D341Med (cell line): ENCODE results near the gene MBNL2.

Experiments used
- DNase-seq: peaks from one replicate; pipeline ENCODE4 v3.0.0; 2012; ENCODE audit warnings: low spot score

MBNL2 gene

DNA sequence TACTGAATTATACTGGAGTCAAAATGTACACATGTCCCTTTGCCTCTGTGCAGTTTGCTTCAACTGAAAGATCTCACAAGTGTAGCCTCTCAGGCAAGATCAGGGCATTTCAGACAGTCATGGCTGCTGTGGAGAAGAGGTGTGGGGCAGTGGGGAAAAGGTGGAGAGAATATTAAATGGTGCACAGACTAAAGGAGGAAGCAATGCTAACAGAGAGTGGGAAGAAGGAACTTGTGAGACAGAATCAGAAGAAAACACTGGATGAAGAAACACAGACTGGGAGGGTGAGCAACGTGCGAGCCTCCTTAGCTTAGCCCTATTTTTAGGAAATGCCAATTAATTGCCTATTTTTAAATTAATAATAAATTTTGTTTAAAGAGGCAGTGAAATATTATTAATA is 162.2 kb downstream of the MBNL2 start:
- no peak for DNase-seq

DNA sequence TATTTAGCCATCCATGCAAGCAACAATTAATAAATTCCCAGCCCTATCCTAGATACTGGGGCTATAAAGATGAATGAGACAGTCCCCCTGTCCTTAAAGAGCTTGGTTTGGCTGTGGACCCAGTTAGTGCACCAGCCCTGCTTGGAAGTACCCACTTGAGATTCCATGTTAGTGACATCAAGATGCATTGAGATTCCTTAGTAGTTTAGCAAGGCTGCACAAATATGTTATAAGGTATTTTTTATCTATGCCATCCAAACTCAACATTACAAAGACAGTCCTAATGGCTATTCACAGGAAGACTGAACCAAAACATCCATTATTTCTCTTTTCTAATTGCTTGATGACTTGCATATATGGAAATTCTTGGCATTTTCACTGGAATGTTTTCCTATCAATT is 163.0 kb downstream of the MBNL2 start:
- DNase-seq, result no peak

DNA sequence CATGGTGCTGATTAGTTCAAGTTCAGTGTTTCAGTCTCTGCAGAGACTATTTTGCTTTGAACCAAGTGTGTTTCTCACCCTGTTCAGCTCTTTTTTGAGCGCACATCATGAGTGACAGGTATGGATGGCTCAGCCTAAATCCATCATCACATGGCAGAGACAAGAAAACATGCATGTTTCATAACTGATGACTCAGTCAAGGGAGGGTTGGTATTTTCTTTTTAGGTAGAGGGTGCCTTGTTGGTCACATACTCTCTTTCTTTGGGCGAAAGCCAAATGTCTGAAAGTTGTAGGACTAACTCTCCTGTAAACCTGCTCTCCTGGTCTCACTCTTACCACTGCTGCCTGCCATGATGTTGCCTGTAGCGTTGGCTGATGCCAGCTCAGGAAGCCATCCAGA is 163.7 kb downstream of the MBNL2 start:
- no peak for DNase-seq

DNA sequence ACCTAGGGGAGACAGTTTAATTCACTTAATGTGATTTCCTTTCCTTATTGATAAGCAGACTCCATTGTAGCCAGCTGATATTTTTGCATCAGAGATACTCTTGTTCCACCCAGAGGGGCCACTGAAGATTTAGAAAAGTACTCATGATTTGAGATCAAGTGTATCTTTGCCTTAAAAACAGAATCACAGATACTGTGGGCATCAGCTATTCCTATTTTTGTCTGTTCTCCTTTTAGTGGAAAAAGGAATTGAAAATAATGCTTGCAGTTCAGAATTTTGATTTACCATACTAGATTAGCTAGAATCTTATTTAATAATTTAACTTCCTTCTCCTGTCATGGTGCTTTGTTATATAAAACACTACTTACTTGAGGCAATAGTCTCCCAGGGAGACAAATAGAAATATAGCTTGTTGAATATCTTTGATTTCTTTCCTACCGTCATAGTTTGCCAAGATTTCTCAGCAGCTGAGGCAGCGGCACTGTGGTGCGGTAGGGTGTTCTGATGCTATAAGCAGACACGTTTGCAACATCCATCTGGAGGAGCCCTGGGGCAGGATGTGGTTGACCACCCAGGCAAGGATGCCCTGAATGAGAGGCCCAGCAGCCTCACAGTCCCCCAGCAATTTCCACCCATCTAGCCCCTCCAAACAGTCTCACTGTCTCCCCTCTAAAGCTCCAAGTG is 164.8 kb downstream of the MBNL2 start:
- no peak for DNase-seq

DNA sequence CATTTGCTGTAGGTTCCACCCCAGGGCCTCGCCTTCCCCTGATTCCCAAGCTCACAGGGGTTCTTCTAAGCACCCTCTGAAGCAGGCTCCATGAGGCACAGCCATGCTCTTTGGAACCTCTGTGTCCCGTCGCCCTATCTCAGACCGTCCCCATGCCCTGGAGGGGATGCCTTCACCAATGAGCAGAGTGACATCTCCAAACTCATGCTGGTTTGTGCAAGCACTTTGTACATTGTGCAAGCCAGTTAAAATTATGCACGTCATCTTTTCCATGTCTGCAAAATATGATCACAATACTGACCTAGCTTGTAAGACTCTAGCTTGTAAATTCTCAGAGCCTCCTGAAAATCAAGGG is 165.3 kb downstream of the MBNL2 start:
- no peak for DNase-seq

DNA sequence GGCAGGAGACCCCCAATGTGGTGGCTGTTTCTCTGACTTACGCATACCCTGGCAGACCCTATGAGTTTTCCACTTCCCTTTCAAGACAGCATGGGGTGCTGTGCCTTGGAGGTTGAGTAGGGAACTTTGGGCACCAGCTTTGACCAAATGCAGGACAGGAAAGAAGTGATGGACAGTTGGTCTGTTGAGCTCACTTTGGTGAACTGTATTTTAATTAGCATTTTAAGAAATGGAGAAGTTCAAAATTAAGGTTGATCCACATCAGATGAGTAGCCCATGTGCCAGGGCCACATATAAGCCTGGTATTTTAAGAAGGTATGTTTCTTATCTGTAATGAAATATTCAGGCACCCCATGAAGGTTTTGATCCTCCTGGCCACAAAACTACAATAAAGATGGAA is 165.8 kb downstream of the MBNL2 start:
- DNase-seq, result no peak

DNA sequence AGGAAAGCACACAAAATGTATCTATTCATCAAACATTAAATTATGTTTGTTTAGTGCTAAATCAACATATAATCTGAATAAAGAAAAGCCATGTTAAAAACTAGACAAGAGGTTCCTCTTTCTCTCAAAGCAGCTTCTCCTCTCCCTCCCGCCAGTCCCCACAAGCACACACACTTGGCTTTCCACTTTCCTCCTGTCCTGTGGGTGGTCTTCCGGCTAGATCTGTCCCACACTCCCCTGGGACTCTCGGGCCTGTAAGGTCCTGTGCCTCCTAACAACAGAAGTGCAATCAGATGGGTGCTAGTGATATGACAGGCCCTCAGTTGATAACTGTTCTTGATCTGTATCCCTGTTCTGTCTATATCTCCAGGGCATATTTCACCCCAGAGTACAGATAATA is 166.2 kb downstream of the MBNL2 start:
- DNase-seq, result no peak

DNA sequence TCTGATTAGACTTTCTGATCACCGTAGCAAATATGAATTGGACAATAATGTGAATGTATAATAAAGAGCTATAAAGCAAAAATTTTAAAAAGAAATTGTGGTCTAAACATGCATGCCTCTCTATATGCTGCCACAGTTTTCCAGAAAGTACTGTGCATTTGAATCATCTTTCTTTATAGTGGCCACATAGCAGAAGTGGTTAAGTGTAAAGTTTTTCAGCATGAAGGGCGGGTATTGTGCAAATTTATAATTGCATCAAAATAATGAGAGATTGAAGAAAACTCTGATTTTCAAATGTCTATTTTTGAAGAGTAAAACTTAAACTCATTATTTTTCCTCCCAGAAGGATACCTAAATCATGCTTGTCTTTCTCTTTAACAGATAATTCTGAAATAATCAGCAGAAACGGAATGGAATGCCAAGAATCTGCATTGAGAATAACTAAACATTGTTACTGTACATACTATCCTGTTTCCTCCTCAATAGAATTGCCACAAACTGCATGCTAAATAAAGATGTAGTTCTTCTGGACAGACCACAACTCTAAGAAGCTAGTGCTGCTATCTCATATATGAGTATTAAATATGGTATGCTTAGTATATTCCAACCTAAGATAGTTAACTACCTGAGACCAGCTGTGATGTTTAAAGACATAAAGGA is 168.9 kb downstream of the MBNL2 start:
- no peak for DNase-seq

DNA sequence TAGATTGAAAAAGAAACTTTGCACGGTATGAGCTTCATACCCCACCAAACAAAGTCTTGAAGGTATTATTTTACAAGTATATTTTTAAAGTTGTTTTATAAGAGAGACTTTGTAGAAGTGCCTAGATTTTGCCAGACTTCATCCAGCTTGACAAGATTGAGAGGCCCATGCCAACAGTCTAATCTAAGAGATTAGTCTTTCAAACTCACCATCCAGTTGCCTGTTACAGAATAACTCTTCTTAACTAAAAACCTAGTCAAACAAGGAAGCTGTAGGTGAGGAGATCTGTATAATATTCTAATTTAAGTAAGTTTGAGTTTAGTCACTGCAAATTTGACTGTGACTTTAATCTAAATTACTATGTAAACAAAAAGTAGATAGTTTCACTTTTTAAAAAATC is 169.9 kb downstream of the MBNL2 start:
- no peak for DNase-seq

DNA sequence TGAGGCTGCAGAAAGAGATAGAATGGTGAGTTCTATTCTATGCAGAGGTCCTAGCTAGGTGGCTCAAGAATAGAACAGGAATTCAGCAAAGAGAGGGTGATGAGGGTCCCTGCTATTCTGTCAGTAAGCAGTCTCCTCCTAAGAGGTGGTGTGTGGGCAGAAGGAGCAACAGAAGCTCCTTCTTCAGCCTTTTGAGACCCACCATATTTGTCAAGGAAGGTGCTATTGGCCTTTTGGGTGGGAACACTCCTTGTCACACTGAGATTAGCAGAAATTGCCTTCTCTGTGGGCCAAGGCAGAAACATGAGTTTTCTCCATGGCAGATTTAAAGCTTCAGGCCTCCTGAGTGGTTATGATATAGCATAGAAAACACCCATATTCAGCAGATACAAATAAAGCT is 172.4 kb downstream of the MBNL2 start:
- no peak for DNase-seq

DNA sequence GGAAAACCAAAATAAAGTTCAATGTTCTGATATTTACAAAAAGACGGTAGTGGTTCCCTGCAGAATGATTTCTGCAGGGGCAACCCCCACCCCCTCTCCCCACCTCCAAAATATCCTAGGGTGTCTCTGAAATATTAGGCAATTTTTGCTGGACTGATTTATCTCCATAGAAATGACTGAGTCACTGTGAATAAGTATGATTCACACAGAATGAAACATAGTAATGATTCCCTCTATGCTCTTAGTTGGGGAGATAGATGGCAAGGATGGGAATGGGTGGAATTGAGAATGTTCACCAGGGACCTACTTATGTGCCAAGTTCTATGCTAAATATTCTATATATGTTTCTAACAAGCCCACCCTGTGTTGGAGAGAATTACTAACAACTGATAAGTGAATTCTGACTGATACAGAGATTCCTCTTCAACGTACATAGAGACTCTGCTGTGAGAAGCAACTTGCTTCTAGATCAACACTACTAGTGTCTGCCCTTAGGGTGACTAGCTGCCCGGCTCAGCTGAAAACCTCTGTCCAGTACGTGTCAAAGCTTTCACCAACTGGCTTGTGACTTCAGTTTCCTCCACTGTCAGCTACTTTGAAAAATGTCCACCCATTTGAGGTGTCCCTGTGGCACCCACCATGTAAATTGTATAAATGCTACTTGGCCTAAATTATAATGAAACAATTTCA is 173.5 kb downstream of the MBNL2 start:
- DNase-seq, result no peak

DNA sequence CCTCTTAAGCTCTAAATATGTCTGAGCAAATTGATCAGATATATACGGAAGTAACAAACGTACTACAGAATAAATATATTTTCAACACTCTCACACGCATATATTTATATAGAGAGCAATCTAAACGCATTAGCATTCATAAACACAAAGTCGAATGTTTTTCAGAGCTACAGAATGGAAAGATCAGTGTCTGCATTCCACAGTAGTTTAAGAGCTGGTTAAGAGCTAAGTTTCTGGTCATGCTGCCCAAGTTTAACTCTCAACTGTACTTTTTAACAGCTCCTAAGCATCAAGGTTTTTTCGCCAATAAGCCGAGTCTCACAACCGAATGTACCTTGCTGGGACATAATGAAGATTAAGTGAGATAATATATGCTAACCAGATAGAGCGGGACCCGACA is 175.1 kb downstream of the MBNL2 start:
- no peak for DNase-seq

DNA sequence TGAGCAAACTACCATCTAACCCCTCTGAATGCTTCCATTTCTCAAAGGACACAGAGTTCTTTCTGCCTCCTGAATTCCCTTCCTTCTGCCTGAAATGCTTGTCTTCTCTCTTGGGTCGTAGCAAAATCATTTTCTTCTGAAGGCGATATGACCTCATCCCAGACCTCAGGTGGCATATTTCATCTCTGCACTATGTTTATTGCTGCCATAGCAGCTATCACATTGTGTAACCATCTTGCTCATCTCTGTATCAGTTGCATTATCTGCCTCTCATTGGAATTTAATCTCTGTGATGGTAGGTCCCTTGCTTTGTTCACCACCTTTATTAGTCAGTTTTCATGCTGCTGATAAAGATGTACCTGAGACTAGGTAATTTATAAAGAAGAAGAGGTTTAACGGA is 179.3 kb downstream of the MBNL2 start:
- DNase-seq, result no peak

DNA sequence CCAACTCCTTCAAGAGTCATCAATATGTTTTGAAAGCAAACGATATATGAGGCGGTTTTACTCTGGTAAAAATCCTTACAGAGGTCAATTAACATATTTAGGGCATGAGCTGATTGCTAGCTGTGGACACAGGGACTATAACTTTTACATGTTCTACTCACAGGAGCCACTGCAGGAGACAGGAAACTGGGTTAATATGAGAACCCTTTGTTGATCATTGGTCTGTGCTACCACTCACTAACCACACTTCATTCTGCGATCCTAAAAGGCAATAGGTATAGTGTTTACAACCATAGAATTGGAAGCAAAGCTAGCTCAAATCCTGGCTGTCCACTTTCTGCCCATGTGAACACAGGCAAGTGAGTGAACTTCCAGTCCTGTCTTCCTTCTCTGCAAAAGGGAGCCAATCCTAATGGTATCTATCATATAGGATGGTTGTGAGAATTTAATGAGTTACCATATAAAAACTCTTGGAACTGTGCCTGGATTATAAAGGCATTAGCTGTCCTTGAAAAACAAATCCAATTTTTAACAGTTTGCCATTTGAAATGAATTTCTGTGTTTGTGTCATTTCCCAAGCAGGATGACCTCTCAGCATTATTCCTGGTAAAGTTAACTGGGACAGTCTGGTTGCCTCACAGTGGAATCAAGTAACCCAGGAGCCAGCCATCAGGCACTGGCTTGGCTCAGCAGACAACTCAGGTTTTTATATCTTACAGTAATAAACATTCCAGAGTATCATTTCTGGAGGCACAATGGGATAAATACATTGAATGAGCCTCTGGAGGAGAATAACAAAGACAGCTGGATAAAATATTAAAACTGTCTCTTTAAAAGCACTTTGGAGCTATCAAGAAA is 182.0 kb downstream of the MBNL2 start:
- DNase-seq, result no peak

DNA sequence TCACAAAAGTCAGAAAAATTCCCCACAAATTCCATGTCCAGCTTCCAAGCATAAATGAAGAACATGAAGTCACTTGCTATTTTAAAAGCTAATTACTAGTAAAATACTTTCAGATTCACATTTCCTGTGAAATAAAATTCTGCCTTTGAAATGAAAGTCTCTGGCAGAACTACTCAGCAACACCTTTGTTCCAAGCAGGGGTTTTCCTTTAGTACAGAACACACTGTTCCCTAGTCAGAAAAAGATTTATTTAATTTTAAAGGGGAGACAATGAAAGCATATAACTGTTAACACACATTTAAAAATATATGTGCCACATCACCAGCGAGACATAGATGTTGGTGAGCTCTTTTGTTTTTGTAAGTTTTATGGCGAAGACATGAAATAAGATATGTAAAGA is 185.4 kb downstream of the MBNL2 start:
- no peak for DNase-seq

DNA sequence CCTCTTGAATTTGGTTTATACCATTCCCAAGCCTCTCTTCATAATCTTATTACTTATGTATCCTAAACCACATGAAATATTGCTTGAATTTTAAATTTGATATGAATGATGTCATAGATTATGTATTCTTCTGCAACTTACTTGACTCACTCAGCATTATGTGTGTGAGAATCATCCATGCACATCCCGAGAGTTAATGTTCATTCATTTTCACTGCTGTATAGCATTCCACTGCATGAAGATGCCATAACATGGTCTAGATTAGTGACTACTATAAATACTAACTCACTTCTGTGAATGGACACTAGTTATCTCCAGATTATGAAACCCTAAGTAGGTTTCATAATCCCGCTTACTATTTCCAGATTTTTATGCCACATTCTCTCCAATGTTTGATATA is 186.8 kb downstream of the MBNL2 start:
- no peak for DNase-seq

DNA sequence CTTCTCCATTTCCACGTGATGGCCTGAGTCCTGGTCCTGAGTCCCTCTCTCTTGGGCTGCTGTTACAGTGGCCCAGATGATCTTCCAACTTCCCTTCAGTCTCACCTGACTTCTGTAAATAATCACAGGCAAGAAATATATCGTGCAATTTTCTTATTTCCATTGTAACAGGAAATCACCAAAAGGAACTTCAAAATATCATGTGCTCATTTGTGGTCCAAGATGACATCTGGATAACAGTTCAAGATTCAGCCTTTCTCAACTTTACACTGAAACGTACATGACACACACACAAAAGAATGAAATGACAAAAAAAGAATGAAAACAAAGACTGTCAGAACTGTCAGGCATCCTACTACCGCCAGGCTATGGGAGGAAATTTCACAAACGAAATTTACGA is 189.9 kb downstream of the MBNL2 start:
- DNase-seq, result no peak

DNA sequence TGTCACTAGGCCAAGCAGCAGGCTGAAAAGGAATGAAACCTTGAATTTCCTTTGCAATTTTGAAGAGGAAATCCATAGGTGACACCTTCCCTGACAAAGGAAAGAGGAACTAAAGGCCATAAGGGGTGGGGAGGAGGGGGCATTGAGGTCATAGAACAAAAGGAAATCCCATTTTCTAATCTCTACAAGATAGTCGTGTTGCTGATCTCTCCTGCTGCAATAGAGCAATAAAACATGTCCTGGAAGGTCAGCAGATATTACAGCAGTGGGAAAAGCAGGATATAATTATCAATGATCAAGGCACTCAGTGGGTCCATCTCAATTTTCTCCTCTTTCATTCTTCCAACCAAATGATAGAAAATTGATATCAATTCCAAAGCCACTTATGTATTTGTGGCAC is 191.6 kb downstream of the MBNL2 start:
- DNase-seq, result no peak

DNA sequence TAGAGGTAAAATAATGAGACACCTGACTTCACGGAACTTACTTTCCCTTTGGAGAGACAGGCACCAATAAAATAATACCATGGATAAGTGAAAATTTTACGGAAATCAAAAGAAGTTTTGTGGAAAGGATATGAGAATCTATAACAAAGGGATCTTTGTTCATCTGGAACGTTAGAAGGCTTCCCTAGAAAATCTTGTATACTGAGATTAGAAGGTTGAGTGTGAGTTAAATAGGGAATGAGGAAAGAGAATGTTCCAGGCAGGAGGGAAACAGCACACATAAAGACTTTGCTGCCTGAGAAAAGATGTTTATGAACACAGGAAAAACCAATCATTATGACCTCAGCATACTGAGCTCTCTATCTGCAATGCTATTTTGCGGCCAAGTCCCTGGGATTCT is 192.3 kb downstream of the MBNL2 start:
- no peak for DNase-seq

DNA sequence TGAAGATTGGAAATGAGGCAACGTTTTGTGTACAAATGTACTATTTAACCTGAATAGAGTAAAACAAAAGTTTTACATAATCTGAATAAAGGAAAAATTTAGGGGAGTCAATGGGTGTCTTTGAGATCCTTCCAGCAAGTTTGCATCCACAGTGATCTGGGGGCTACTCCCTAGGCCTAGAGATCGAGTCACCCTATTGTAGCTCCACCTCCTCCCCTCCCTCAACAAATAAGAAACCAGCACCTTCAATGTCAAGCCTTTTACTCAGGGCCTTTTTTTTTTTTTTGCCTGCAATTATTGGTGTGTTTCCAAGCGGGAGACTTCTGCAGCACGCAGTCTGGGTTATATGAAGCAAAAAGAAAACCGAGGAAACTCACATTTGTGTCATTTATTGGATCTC is 195.6 kb downstream of the MBNL2 start:
- DNase-seq, result no peak

DNA sequence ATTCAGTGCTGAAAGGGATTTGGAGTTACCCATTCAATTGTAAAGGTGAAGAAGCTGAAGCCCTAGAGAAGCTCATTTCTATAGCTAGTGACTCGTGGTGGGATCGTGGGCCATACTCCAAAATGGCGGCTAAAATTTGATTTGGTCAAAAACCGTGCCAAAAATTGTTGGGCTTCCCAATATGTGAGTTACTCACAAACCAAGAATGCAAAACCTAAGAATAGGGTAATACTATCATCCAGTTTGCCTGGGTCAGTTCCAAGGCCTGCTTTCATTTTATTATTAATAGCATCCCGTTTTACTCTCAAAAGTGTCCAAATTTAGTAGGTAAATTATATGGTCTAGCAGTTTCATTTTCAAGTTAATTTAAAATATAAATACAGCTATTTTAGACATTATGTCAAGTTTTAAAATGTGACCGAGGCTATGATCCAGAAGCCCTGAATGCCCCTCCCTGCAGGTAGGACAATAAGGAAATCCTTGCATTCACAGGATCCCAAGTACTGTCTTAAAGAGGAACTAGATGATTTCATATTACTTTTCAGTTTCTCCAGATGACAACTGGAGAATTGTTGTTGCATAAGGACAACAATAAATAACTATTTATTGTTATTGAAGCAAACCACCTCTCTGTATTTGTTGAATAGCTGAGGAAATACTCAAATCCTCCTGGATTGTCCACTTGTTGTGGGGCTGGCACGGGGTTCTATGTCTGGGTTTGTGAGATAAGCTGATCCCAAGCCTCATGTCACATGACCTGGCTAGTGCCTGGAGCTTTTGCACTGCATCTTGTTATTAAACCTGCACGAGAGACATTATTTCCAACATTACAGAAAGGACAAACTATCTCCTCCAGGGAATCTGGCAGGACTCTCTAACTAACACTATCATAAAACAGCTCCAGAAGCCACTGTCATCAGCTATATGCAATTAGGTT is 200.3 kb downstream of the MBNL2 start:
- DNase-seq, result no peak
